OCI-LY7 (cell line): ENCODE results near the gene HAAO. TPM values are rescaled to one million over a fixed set of nuclear protein-coding genes. Genes with fewer than 3 reads are reported as not detected.

Source experiments
- total RNA-seq, 2 experiments: library from RNA; depleted of rRNA in 1 of 2; stranded (reverse); fragments of >200 nt in 1 of 2; shearing (Covaris generic) in 1 of 2; gene quantifications; 2 replicates each; pipeline ENCODE4 v1.2.3, GENCODE V29; 2014 to 2022

HAAO gene
- total RNA-seq, 2 experiments from 2014 or later: not detected

Other genes with a start within 250 kb of the HAAO start
- gene MTA3, start 224.0 kb downstream of the HAAO start, total RNA-seq (2014; rRNA removed; shearing (Covaris generic)): 66.7 and 72.7 TPM in 2 replicates
- gene MTA3, start 224.0 kb downstream of the HAAO start, total RNA-seq (2022): 183 and 205 TPM in 2 replicates
- not detected in 2 replicates for gene OXER1, start 28.4 kb downstream of the HAAO start, total RNA-seq (2014; rRNA removed; shearing (Covaris generic))
- gene OXER1, start 28.4 kb downstream of the HAAO start, total RNA-seq (2022): not detected in 2 replicates